Kidney (tissue), 14 donors: ENCODE data around the gene TLCD2. TPM values are rescaled to one million over a fixed set of nuclear protein-coding genes. Genes with fewer than 3 reads are reported as not detected.
"Not testable (repeated sequence)": the region's sequence is repeated elsewhere in the genome, so short reads cannot be mapped to it uniquely, and the experiment has no call there.

Experiments used
- DNase-seq, 5 donors: peaks; one replicate each; pipeline ENCODE4 v3.0.0-alpha.2; 2013 to 2020
- FAIRE-seq: peaks from 2 replicates; lab custom pipeline; 2012; peaks lifted over from hg19 to GRCh38; lab: Jason Lieb, UNC
- H3K27ac ChIP-seq, 2 donors: one replicate each; pipeline ENCODE4 v1.7.0; 2013; ENCODE audit warnings: low read depth in 2 of 2, low read length in 2 of 2, inconsistent platforms in 1 of 2
- H3K27me3 ChIP-seq: one replicate; pipeline ENCODE4 v1.7.1; 2013; ENCODE audit warnings: low read length, inconsistent platforms; ENCODE audit not compliant: control insufficient read depth, insufficient read depth
- H3K36me3 ChIP-seq, 3 donors: one replicate each; pipeline versions ENCODE4 v1.7.0 to v1.7.1; 2013; ENCODE audit warnings: low read length in 3 of 3, control low read depth in 1 of 3, inconsistent platforms in 1 of 3; ENCODE audit not compliant: insufficient read depth in 3 of 3, control insufficient read depth in 2 of 3
- H3K4me1 ChIP-seq, 3 donors: one replicate each; pipeline versions ENCODE4 v1.7.0 to v1.7.1; 2013; ENCODE audit warnings: low read length in 3 of 3, inconsistent platforms in 1 of 3, low read depth in 1 of 3; ENCODE audit not compliant: control insufficient read depth in 2 of 3, insufficient read depth in 2 of 3
- H3K4me3 ChIP-seq, 3 donors: one replicate each; pipeline versions ENCODE4 v1.7.0 to v1.8.1; 2013; ENCODE audit warnings: low read length in 3 of 3, control low read depth in 1 of 3, inconsistent platforms in 1 of 3
- H3K9ac ChIP-seq, 3 donors: one replicate each; pipeline versions ENCODE4 v1.7.0 to v1.7.1; 2013; ENCODE audit warnings: low read length in 3 of 3, control low read depth in 1 of 3, inconsistent platforms in 1 of 3
- H3K9me3 ChIP-seq, 3 donors: one replicate each; pipeline versions ENCODE4 v1.7.0 to v1.7.1; 2013; ENCODE audit warnings: low read length in 3 of 3, control low read depth in 1 of 3, inconsistent platforms in 1 of 3; ENCODE audit not compliant: control insufficient read depth in 2 of 3, insufficient read depth in 1 of 3
- CTCF ChIP-seq: IDR thresholded peaks from 3 replicates; pipeline ENCODE4 v1.5.1; 2012; ENCODE audit warnings: mild to moderate bottlenecking, moderate library complexity, borderline replicate concordance; ENCODE audit not compliant: insufficient read depth; ENCODE audit errors: extremely low read depth
- intact Hi-C: fragments of 100-400 bp; cut with DNase I; formaldehyde crosslinking; loops from one replicate; pipeline ENCODE4 v1.11.1; 2022
- polyA plus RNA-seq: library from polyadenylated mRNA; stranded (reverse); fragments of 350-450 nt; fragmentation: Illumina TruSeq; extraction: RNeasy Lipid Tissue Mini Kit (QIAGEN cat#74804); gene quantifications from one replicate; pipeline ENCODE4 v1.2.3, GENCODE V29; 2014; ENCODE audit warnings: low read depth, low replicate concordance; ENCODE audit not compliant: insufficient read depth
- total RNA-seq: library from RNA; stranded (reverse); fragmentation: NEBNext Ultra II Directional; extraction: Animal tissue kit (Norgen Biotek cat#: 25700); gene quantifications from one replicate; pipeline ENCODE4 v1.2.1, GENCODE V29; 2021
- donor health status: control.
- donor health status: control.
- donor health status: control.
- donor health status: control.
- donor health status: control.
- donor health status: DM: yes; HTN: yes; CAD: no.
- donor health status: Normal renal cell carcinoma (clear cell type).

Gene TLCD2
- total and polyA plus RNA-seq, 2 donors from 2014 or later, result 1.3 to 6.2 TPM

- H3K4me3 ChIP-seq, result peak overlapping the region in 2 of 3 donors; percentile 63 to 64
- DNase-seq (no peak), FAIRE-seq (no peak)
- intact Hi-C loops, result no loop called here
- TF ChIP-seq CTCF, result no peak
- no peaks in the 10 kb centered on the region for H3K9me3 ChIP-seq
- H3K27ac ChIP-seq, result peak overlapping the region; percentile 54 to 74
- peaks cover 0 to 4% (median under 1%) of the 10 kb centered on the region in 3 donors for H3K4me1 ChIP-seq
- no peaks in the 10 kb centered on the region for H3K27me3 ChIP-seq
- H3K9ac ChIP-seq, result no peak overlapping the region
- H3K36me3 ChIP-seq, result no peaks in the 10 kb centered on the region
Observed at GRCh38 chr17:1743088-1743439, 32.9 kb upstream of the TLCD2 start.

GRCh38 chr17:1742371-1743087, 32.4 kb upstream of the TLCD2 start, which contains the start of gene SERPINF2:
Gene SERPINF2, plus strand, starts transcription at chr17:1742871. Its CDS starts 2,125 bp downstream, at chr17:1744996.
- peak within 1 kb of the TSS; percentile 59 to 74 for H3K27ac ChIP-seq
- intact Hi-C loops, result no loop called here
- no peak within 1 kb of the TSS for H3K9ac ChIP-seq
- peaks cover 0 to 6% (median 4%) of the 10 kb centered on the region in 3 donors for H3K4me1 ChIP-seq
- TF ChIP-seq CTCF, result no peak
- H3K36me3 ChIP-seq, result no peaks in the 10 kb centered on the region
- no peaks in the 10 kb centered on the region for H3K27me3 ChIP-seq
- peak within 1 kb of the TSS in 2 of 3 donors; percentile 63 to 64 for H3K4me3 ChIP-seq
- H3K9me3 ChIP-seq, result no peaks in the 10 kb centered on the region
- DNase-seq (peak in 4 of 5 donors; percentile 87 to 92 (median 89)), FAIRE-seq (no peak)

- H3K36me3 ChIP-seq, H3K27me3 ChIP-seq, intact Hi-C loops, H3K9me3 ChIP-seq, DNase-seq, H3K9ac ChIP-seq, FAIRE-seq, H3K4me3 ChIP-seq: not testable (repeated sequence)
- H3K4me1 ChIP-seq, result peaks cover under 1 to 13% (median 5%) of the 10 kb centered on the region in 3 donors
- H3K27ac ChIP-seq, result peak overlapping the region; percentile 59 to 74
Observed at GRCh38 chr17:1741899-1742298, 31.7 kb upstream of the TLCD2 start.

- intact Hi-C loops, result no loop called here
- H3K9ac ChIP-seq, result peak overlapping the region in 1 of 3 donors; percentile 48
- peak overlapping the region; percentile 76 to 83 for H3K27ac ChIP-seq
- no peaks in the 10 kb centered on the region for H3K27me3 ChIP-seq
- no peaks in the 10 kb centered on the region for H3K9me3 ChIP-seq
- no peak for DNase-seq
- H3K36me3 ChIP-seq, result peaks cover 0 to 3% (median 3%) of the 10 kb centered on the region in 3 donors
- peaks cover 3 to 26% (median 10%) of the 10 kb centered on the region in 3 donors for H3K4me1 ChIP-seq
- no peak for TF ChIP-seq CTCF
- H3K4me3 ChIP-seq, result peak overlapping the region in 1 of 3 donors; percentile 35
- no peak for FAIRE-seq
Observed at GRCh38 chr17:1737531-1738291, 27.5 kb upstream of the TLCD2 start.
